ENCODE data around the gene NUP42.
"Not testable (repeated sequence)": the region's sequence is repeated elsewhere in the genome, so short reads cannot be mapped to it uniquely, and the experiment has no call there.

Gene NUP42

GRCh38 chr7:23181684-23182553 lies at the start of gene NUP42:
Gene NUP42, plus strand, starts transcription at chr7:23182048. Its CDS starts 38 bp downstream, at chr7:23182086.
- peak; percentile 96 for DNase-seq

- DNase-seq: no peak
Observed at GRCh38 chr7:23133797-23134196, 48.1 kb upstream of the NUP42 start.

GRCh38 chr7:23135755-23136154 lies 46.1 kb upstream of the NUP42 start:
- DNase-seq: no peak

- no peak for DNase-seq
Observed at GRCh38 chr7:23136216-23136615, 45.6 kb upstream of the NUP42 start.

GRCh38 chr7:23157679-23158078 lies 24.2 kb upstream of the NUP42 start:
- no peak for DNase-seq

GRCh38 chr7:23158546-23158945 lies 23.3 kb upstream of the NUP42 start:
- DNase-seq: no peak

- no peak for DNase-seq
Observed at GRCh38 chr7:23161482-23161881, 20.4 kb upstream of the NUP42 start.

- no peak for DNase-seq
Observed at GRCh38 chr7:23164846-23165245, 17.0 kb upstream of the NUP42 start.

- DNase-seq: no peak
Observed at GRCh38 chr7:23165316-23165715, 16.5 kb upstream of the NUP42 start.

GRCh38 chr7:23167691-23168090 lies 14.2 kb upstream of the NUP42 start:
- no peak for DNase-seq

- DNase-seq: no peak
Observed at GRCh38 chr7:23168111-23168885, 13.6 kb upstream of the NUP42 start.

- no peak for DNase-seq
Observed at GRCh38 chr7:23175938-23176337, 5.9 kb upstream of the NUP42 start.

- DNase-seq: no peak
Observed at GRCh38 chr7:23183279-23184012, 1.6 kb downstream of the NUP42 start.

GRCh38 chr7:23184291-23184690 lies 2.4 kb downstream of the NUP42 start:
- no peak for DNase-seq

GRCh38 chr7:23184709-23185359 lies 3.0 kb downstream of the NUP42 start:
- DNase-seq: peak; percentile 14

GRCh38 chr7:23185980-23186379 lies 4.1 kb downstream of the NUP42 start:
- no peak for DNase-seq

GRCh38 chr7:23191022-23191421 lies 9.2 kb downstream of the NUP42 start:
- no peak for DNase-seq

- not testable (repeated sequence) for DNase-seq
Observed at GRCh38 chr7:23193650-23194227, 11.9 kb downstream of the NUP42 start.

- no peak for DNase-seq
Observed at GRCh38 chr7:23196306-23196705, 14.5 kb downstream of the NUP42 start.

GRCh38 chr7:23197745-23198144 lies 15.9 kb downstream of the NUP42 start:
- DNase-seq: not testable (repeated sequence)

GRCh38 chr7:23200331-23200730 lies 18.5 kb downstream of the NUP42 start:
- no peak for DNase-seq

- no peak for DNase-seq
Observed at GRCh38 chr7:23204241-23204640, 22.4 kb downstream of the NUP42 start.

GRCh38 chr7:23205577-23205908 lies 23.7 kb downstream of the NUP42 start:
- DNase-seq: no peak

Measured in NCI-H1694 (cell line).